ENCODE results near the gene SEPTIN5.

The SEPTIN5 gene

GRCh38 chr22:19735665-19736510 lies 21.6 kb downstream of the SEPTIN5 start:
- no peak for DNase-seq

GRCh38 chr22:19737846-19738663 lies 23.8 kb downstream of the SEPTIN5 start:
- no peak for DNase-seq

GRCh38 chr22:19738664-19739447 lies 24.6 kb downstream of the SEPTIN5 start:
- DNase-seq: no peak

- DNase-seq: no peak
Observed at GRCh38 chr22:19739448-19739895, 25.2 kb downstream of the SEPTIN5 start.

- no peak for DNase-seq
Observed at GRCh38 chr22:19739911-19740449, 25.7 kb downstream of the SEPTIN5 start.

GRCh38 chr22:19740586-19740985 lies 26.3 kb downstream of the SEPTIN5 start:
- no peak for DNase-seq

- no peak for DNase-seq
Observed at GRCh38 chr22:19741053-19741452, 26.8 kb downstream of the SEPTIN5 start.

GRCh38 chr22:19742160-19743066 lies 28.1 kb downstream of the SEPTIN5 start:
- no peak for DNase-seq

GRCh38 chr22:19743081-19743480 lies 28.8 kb downstream of the SEPTIN5 start:
- DNase-seq: no peak

GRCh38 chr22:19743651-19744050 lies 29.3 kb downstream of the SEPTIN5 start:
- no peak for DNase-seq

- no peak for DNase-seq
Observed at GRCh38 chr22:19744350-19745006, 30.2 kb downstream of the SEPTIN5 start.

- DNase-seq: no peak
Observed at GRCh38 chr22:19745155-19746101, 31.1 kb downstream of the SEPTIN5 start.

- no peak for DNase-seq
Observed at GRCh38 chr22:19746726-19747125, 32.4 kb downstream of the SEPTIN5 start.

- DNase-seq: no peak
Observed at GRCh38 chr22:19747551-19747950, 33.2 kb downstream of the SEPTIN5 start.

- DNase-seq: no peak
Observed at GRCh38 chr22:19748139-19748538, 33.8 kb downstream of the SEPTIN5 start.

GRCh38 chr22:19748991-19749664 lies 34.8 kb downstream of the SEPTIN5 start:
- no peak for DNase-seq

- DNase-seq: no peak
Observed at GRCh38 chr22:19749876-19750275, 35.6 kb downstream of the SEPTIN5 start.

- DNase-seq: no peak
Observed at GRCh38 chr22:19750507-19751490, 36.5 kb downstream of the SEPTIN5 start.

Measured in NCI-H446 (cell line).